PC-3 (cell line): ENCODE measurements around the gene FGD5.

ENCODE experiments used
- EZH2 ChIP-seq: fragments of 300-600 bp; sonication (generic); IDR thresholded peaks from one replicate; pipeline ENCODE4 v1.6.1; 2017; ENCODE audit warnings: antibody characterized with exemption, mild to moderate bottlenecking, low read length; ENCODE audit not compliant: unreplicated experiment
- EZH2phosphoT487 ChIP-seq: fragments of 300-600 bp; sonication (generic); IDR thresholded peaks from 2 replicates; pipeline ENCODE4 v1.6.1; 2018; ENCODE audit warnings: mild to moderate bottlenecking, antibody characterized with exemption, low read length, borderline replicate concordance
- TF ChIP-seq, protein P1 (sequence below): fragments of 300-600 bp; sonication (generic); conservative IDR thresholded peaks from 2 replicates; pipeline ENCODE4 v1.5.1; 2017; ENCODE audit warnings: antibody characterized with exemption, low read depth, mild to moderate bottlenecking, low read length

DNA sequence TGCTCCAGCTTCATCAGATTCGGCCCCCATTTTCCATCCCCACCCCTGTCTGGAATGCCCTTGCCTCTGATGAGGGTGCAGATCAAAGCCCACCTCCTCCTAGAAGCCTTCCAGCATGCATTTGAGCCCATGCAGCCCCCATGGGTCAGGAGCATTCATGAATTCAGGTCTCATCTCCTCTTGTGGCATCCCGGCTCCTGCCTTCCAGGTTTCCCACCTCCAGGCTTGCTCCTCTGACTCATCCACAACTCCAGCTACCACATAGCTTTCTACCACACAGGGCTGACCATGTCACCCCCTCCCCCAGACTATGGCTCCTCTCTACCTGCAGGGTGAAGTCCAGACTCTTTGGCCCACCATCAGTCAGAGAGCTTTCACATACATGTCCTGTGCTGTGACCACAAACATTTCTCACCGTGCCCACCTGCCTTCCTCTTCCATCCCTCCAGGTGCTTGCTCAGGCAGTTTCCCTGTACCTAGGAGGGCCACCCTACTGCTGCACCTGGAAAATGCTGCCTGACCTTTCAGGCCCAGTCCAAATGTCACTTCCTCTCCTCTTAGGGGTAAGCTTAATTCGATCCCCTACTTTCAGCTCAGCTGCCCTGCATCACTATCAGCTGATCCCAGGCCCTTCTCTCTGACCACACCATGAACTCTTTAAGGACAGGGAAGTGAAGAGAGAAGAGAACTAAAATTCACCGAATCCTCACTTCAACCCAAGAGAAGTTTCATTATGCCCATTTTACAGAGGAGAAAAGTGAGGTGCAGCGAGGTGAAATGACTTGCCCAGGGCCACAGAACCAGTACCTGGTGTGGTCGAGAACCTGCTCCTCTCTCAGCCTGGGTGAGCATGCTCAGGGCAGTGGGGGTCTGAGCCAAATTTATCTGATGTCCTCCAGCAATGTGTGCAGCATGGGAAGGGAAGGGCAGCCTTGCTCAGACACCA is 13.7 kb upstream of the FGD5 start:
- TF ChIP-seq EZH2 (no peak), EZH2phosphoT487 (no peak)
- TF ChIP-seq, protein P1, sequence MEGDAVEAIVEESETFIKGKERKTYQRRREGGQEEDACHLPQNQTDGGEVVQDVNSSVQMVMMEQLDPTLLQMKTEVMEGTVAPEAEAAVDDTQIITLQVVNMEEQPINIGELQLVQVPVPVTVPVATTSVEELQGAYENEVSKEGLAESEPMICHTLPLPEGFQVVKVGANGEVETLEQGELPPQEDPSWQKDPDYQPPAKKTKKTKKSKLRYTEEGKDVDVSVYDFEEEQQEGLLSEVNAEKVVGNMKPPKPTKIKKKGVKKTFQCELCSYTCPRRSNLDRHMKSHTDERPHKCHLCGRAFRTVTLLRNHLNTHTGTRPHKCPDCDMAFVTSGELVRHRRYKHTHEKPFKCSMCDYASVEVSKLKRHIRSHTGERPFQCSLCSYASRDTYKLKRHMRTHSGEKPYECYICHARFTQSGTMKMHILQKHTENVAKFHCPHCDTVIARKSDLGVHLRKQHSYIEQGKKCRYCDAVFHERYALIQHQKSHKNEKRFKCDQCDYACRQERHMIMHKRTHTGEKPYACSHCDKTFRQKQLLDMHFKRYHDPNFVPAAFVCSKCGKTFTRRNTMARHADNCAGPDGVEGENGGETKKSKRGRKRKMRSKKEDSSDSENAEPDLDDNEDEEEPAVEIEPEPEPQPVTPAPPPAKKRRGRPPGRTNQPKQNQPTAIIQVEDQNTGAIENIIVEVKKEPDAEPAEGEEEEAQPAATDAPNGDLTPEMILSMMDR = no peak
